ENCODE results near the gene NOD2. TPM values are rescaled to one million over a fixed set of nuclear protein-coding genes. Genes with fewer than 3 reads are reported as not detected.

Gene NOD2
- total RNA-seq, 1 donor from 2014 or later: 43.5 TPM

DNA sequence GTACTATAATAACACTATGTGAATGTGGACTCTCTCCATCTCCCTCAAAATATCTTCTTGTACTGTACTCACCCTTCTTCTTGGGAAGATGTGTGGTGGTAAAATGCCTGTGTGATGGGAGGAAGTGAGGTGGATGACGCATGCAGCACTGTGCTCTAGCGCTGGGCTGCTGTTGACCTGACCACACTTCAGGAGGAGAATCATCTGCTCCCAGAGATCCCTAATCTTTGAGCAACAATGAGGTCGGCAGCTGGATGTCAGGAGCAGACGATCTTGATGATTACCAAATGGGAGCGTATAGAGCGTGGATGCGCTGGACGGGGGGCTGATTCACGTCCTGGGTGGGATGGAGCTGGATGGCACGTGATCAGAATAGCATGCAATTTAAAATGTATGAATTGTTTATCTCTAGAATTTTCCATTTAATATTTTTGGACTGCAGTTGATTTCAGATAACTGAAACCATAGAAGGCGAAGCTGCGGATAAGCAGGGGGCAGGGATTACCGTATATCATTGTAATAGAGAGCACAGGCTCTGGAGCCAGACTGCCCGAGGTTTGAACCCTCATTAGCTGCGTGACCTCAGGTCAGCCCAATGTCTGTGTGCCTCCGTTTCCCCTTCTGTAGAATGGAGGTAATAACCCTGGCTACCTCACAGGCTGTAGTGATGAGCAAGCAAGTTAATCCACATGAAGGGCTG, 24.8 kb downstream of the NOD2 start:
- no peaks in the 10 kb centered on the region for H3K36me3 ChIP-seq
- no peaks in the 10 kb centered on the region for H3K9me3 ChIP-seq
- intact Hi-C loops (cut with DNase I): no loop called here
- H3K4me3 ChIP-seq: no peak overlapping the region
- no peaks in the 10 kb centered on the region for H3K27me3 ChIP-seq
- H3K27ac ChIP-seq: peak overlapping the region; percentile 51
- DNase-seq (ENCODE audit: extremely low spot score in 2 of 2): no peak
- TF ChIP-seq POLR2AphosphoS5 (IDR thresholded peaks at IDR 0.05; ENCODE audit: insufficient read depth in 1 of 2, low read depth in 1 of 2): no peak
- no peak for TF ChIP-seq CTCF (IDR thresholded peaks at IDR 0.05)
- no peak for TF ChIP-seq POLR2A (IDR thresholded peaks at IDR 0.05)
- peaks cover 24% of the 10 kb centered on the region for H3K4me1 ChIP-seq

- Histone ChIP-seq H3K27me3 (no peaks in the 10 kb centered on the region), H3K4me1 (peaks cover 24% of the 10 kb centered on the region), H3K9me3 (no peaks in the 10 kb centered on the region), H3K27ac (peak overlapping the region; percentile 51), H3K4me3 (no peak overlapping the region), H3K36me3 (no peaks in the 10 kb centered on the region)
- TF ChIP-seq POLR2A (IDR thresholded peaks at IDR 0.05) (no peak), CTCF (IDR thresholded peaks at IDR 0.05) (no peak), POLR2AphosphoS5 (IDR thresholded peaks at IDR 0.05; ENCODE audit: insufficient read depth in 1 of 2, low read depth in 1 of 2) (no peak)
- DNase-seq (ENCODE audit: extremely low spot score in 2 of 2): no peak
- intact Hi-C loops (cut with DNase I): no loop called here
Measured at GRCh38 chr16:50718761-50719400, 25.5 kb downstream of the NOD2 start.

DNA sequence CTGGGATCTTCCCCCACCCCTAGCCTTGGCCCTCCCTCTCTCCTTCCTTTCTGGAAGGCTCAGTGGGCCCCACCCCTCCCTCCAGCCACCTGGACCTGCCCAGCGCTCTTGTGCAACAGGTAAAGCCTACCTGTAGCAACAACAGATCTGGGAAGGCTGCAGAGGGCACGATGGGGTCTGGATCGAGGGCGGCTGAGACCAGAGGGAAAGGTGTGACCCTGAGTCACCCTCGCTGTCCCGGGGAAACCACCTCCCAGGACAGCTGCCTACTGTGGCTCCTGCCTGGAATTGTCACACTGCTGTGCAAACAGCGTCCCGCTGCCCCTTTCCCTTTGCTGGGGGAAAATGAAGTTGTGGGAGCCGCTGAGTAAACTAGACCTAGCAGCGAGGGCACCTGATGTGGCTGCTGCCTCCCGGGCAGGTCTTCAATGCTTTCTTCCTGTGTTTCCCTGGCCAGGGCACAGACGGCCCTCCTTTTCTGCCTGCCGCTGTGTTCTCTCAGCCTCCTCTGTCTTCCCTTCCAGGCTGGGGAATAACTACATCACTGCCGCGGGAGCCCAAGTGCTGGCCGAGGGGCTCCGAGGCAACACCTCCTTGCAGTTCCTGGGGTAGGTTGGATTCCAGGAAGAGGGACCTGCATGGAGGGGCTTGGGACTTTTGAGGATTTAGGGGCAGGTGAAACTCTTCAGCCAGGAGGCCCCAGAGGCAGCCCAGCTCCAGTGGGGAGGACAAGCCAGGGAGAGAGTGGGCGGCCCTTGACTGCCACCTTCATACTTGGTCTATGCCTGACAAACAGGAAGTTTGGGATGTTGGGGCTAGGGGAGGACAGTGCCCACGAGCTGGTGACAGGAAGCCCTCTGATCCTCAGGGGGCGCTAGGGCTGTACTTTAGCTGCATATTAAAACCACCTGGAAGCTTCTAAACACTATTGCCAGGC, 26.3 kb downstream of the NOD2 start:
- H3K4me3 ChIP-seq: no peak overlapping the region
- TF ChIP-seq POLR2A (IDR thresholded peaks at IDR 0.05) (no peak), CTCF (IDR thresholded peaks at IDR 0.05) (no peak), POLR2AphosphoS5 (IDR thresholded peaks at IDR 0.05; ENCODE audit: insufficient read depth in 1 of 2, low read depth in 1 of 2) (peak; percentile 25 to 44)
- peaks cover 24% of the 10 kb centered on the region for H3K4me1 ChIP-seq
- H3K36me3 ChIP-seq: no peaks in the 10 kb centered on the region
- H3K27me3 ChIP-seq: no peaks in the 10 kb centered on the region
- H3K9me3 ChIP-seq: no peaks in the 10 kb centered on the region
- no peak for DNase-seq (ENCODE audit: extremely low spot score in 2 of 2)
- intact Hi-C loops (cut with DNase I): no loop called here
- peak overlapping the region; percentile 51 for H3K27ac ChIP-seq

- H3K27ac ChIP-seq: no peak overlapping the region
- no peak for TF ChIP-seq CTCF (IDR thresholded peaks at IDR 0.05)
- TF ChIP-seq POLR2AphosphoS5 (IDR thresholded peaks at IDR 0.05; ENCODE audit: insufficient read depth in 1 of 2, low read depth in 1 of 2): no peak
- TF ChIP-seq POLR2A (IDR thresholded peaks at IDR 0.05): no peak
Measured at GRCh38 chr16:50721549-50722404, 28.4 kb downstream of the NOD2 start.

More at GRCh38 chr16:50721549-50722404, 28.4 kb downstream of the NOD2 start:
- Histone ChIP-seq H3K27me3 (no peaks in the 10 kb centered on the region), H3K4me1 (peaks cover 24% of the 10 kb centered on the region), H3K9me3 (no peaks in the 10 kb centered on the region), H3K36me3 (no peaks in the 10 kb centered on the region), H3K4me3 (no peak overlapping the region)
- no peak for DNase-seq (ENCODE audit: extremely low spot score in 2 of 2)
- intact Hi-C loops (cut with DNase I): no loop called here
